ENCODE data around the gene ATG2A.

DNA sequence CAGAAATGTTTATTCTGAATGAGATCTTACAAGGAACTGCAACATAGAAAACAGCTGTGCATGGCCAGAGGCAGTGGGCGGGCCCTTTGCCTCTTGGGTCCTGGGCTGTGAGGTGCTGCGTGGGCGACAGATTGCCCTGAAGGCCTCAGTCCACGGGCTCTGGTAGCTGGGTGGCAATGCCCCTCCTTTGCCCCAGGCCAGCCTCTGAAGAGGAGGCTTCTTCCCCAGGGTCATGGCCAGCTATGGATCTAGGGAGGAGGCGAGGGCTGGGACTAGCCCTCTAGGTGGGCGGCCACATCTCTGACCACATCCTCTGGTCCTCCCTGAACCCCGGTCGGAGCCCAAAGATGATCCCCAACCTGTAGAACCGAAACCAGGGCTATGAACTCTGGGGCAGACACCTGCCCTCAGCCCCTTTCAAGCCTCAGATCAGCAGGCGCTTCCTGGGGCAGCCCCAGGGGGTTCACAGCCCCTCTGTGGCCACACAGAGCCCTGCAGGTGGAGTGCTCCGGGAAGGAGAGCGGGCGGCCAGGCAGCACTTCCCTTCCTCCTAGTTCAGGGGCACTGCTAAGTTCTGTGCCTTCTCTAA lies 65.9 kb downstream of the ATG2A start:
- TF ChIP-seq POLR2AphosphoS5 (IDR thresholded peaks at IDR 0.05; ENCODE audit: insufficient read depth, low read depth, low read length), result no peak
- no peak for TF ChIP-seq POLR2A (IDR thresholded peaks at IDR 0.05; ENCODE audit: low read depth, low read length)
- TF ChIP-seq, protein P1, sequence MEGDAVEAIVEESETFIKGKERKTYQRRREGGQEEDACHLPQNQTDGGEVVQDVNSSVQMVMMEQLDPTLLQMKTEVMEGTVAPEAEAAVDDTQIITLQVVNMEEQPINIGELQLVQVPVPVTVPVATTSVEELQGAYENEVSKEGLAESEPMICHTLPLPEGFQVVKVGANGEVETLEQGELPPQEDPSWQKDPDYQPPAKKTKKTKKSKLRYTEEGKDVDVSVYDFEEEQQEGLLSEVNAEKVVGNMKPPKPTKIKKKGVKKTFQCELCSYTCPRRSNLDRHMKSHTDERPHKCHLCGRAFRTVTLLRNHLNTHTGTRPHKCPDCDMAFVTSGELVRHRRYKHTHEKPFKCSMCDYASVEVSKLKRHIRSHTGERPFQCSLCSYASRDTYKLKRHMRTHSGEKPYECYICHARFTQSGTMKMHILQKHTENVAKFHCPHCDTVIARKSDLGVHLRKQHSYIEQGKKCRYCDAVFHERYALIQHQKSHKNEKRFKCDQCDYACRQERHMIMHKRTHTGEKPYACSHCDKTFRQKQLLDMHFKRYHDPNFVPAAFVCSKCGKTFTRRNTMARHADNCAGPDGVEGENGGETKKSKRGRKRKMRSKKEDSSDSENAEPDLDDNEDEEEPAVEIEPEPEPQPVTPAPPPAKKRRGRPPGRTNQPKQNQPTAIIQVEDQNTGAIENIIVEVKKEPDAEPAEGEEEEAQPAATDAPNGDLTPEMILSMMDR (IDR thresholded peaks at IDR 0.05; ENCODE audit: extremely low read depth in 1 of 2, insufficient read depth in 1 of 2, low read depth in 1 of 2, low read length in 2 of 2), result no peak
- no peak for TF ChIP-seq EZH2 (IDR thresholded peaks at IDR 0.05; ENCODE audit: borderline replicate concordance, low read depth, low read length, severe bottlenecking)
